Measurements from ENCODE around the gene ANKRD42.

- TF ChIP-seq POLR2A (IDR thresholded peaks at IDR 0.05; ENCODE audit: low read length), result no peak
- no peak for TF ChIP-seq GATA1 (IDR thresholded peaks at IDR 0.05; ENCODE audit: low read depth, low read length)
Observed at GRCh38 chr11:83252266-83252665, 58.8 kb downstream of the ANKRD42 start.
